ENCODE measurements around the gene ITGA11. TPM values are rescaled to one million over a fixed set of nuclear protein-coding genes. Genes with fewer than 3 reads are reported as not detected.
A peak's percentile ranks its signal among the peaks of the same experiment; 100 is the strongest.

Gene ITGA11
- total RNA-seq, 1 donor from 2014 or later: 193 TPM

DNA sequence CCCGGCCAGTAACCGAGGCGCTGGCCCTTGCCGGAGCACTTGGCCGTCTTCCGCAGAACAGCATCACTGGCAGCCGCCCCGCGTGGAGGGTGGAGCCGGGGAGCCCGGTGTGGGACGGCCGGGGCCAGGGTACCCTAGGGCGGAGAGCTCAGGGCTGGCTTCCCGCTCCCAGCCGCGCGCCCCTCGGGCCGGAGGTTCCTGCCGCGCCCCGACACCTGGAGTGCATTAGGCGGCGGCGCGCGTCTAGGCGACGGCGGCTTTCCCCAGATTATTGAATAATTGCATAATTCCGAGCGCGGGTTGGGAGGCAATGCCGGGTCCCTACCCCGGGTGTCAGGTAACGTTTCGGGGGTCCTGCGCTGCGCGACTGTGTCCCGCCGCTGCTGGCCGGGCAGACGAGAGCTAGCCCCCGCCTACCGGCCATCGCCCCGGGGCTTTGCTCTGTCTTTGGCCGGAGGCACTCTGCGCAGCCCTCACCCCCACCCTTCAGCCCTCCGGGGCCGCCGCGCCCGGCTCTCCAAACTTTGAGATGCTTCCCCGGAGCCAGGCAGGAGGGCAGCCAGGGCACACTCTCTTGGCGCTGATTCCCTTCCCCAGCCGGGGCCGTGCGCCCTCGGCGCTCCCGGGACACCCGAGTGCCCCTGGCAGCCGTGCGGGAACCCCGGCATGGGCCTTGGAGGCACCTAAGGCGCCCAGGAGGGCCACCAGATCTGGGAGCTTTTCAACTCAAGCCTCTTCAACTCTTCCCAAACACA, 749 bp downstream of the ITGA11 start:
- TF ChIP-seq, protein P1, sequence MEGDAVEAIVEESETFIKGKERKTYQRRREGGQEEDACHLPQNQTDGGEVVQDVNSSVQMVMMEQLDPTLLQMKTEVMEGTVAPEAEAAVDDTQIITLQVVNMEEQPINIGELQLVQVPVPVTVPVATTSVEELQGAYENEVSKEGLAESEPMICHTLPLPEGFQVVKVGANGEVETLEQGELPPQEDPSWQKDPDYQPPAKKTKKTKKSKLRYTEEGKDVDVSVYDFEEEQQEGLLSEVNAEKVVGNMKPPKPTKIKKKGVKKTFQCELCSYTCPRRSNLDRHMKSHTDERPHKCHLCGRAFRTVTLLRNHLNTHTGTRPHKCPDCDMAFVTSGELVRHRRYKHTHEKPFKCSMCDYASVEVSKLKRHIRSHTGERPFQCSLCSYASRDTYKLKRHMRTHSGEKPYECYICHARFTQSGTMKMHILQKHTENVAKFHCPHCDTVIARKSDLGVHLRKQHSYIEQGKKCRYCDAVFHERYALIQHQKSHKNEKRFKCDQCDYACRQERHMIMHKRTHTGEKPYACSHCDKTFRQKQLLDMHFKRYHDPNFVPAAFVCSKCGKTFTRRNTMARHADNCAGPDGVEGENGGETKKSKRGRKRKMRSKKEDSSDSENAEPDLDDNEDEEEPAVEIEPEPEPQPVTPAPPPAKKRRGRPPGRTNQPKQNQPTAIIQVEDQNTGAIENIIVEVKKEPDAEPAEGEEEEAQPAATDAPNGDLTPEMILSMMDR (IDR thresholded peaks at IDR 0.05; ENCODE audit: insufficient read depth, low read depth, low read length): no peak
- no peak for TF ChIP-seq EZH2 (IDR thresholded peaks at IDR 0.05; ENCODE audit: insufficient read depth, low read length)
- H3K27ac Mint-ChIP-seq (ENCODE audit: unreplicated experiment): no peak overlapping the region
- H3K4me1 Mint-ChIP-seq (ENCODE audit: low read depth, unreplicated experiment): peaks cover 49% of the 10 kb centered on the region
- peak overlapping the region; percentile 88 for H3K4me3 Mint-ChIP-seq (ENCODE audit: unreplicated experiment)
- H3K9me3 ChIP-seq (ENCODE audit: insufficient read depth, low read depth, low read length): no peaks in the 10 kb centered on the region
- peak overlapping the region; percentile 95 for H3K4me2 ChIP-seq (ENCODE audit: low read length)
- peak overlapping the region; percentile 82 for H3K4me3 ChIP-seq (ENCODE audit: insufficient read depth, low read depth, low read length)
- no peak for FAIRE-seq
- H3K4me1 ChIP-seq (ENCODE audit: insufficient read depth, low read length): peaks cover 41% of the 10 kb centered on the region
- peak overlapping the region; percentile 93 for H3K9ac ChIP-seq (ENCODE audit: low read length)
- no peaks in the 10 kb centered on the region for H3K36me3 ChIP-seq (ENCODE audit: insufficient read depth, low read length)
- H2AFZ ChIP-seq (ENCODE audit: low read depth, low read length): peak overlapping the region; percentile 73
- peaks cover 57% of the 10 kb centered on the region for H3K79me2 ChIP-seq (ENCODE audit: insufficient read depth, low read length)
- no peak for DNase-seq (ENCODE audit: low read depth)
- H3K27me3 Mint-ChIP-seq (ENCODE audit: low read depth, unreplicated experiment): peaks cover 28% of the 10 kb centered on the region
- H3K9me3 Mint-ChIP-seq (ENCODE audit: unreplicated experiment): peaks cover 2% of the 10 kb centered on the region
- H3K27me3 ChIP-seq (ENCODE audit: insufficient read depth, low read length): peaks cover 20% of the 10 kb centered on the region
- peaks cover 19% of the 10 kb centered on the region for H3K36me3 Mint-ChIP-seq (ENCODE audit: low read depth, unreplicated experiment)
- peak overlapping the region; percentile 66 for H3K27ac ChIP-seq (ENCODE audit: low read depth, low read length)
- H4K20me1 ChIP-seq (ENCODE audit: insufficient read depth, low read length): peaks cover 40% of the 10 kb centered on the region

DNA sequence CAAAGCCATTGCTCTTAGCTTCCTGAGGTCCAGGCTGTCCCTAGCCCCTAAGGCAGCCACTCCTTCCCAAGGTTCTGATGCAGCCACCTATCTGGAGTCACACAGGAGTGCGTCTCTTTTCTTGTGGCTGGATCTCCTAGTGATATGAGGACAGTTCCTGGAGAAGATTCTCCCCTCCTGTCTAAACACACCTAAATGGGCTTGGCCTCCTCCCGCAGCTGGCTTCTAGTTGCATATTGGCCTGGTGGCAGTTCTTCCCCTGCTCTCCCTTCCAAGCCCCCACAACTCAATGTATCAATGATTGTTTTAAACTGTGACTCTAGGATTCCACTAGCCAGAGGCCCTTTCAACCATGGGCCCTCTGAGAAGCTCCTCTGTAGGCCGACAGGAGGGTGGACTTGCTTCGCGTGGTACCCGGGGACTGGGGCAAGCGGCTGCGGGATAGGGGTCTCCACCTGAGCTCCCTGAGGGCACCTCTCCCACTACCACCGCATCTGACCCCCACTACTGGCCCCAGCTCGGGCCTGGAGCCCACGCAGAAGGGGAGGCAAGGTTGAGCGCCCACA, 1.4 kb downstream of the ITGA11 start:
- Histone ChIP-seq H3K27ac (ENCODE audit: low read depth, low read length) (peak overlapping the region; percentile 62), H3K4me2 (ENCODE audit: low read length) (peak overlapping the region; percentile 95), H3K79me2 (ENCODE audit: insufficient read depth, low read length) (peaks cover 64% of the 10 kb centered on the region), H4K20me1 (ENCODE audit: insufficient read depth, low read length) (peaks cover 46% of the 10 kb centered on the region), H3K9ac (ENCODE audit: low read length) (peak overlapping the region; percentile 93), H3K9me3 (ENCODE audit: insufficient read depth, low read depth, low read length) (no peaks in the 10 kb centered on the region), H3K36me3 (ENCODE audit: insufficient read depth, low read length) (no peaks in the 10 kb centered on the region), H2AFZ (ENCODE audit: low read depth, low read length) (no peak overlapping the region), H3K4me1 (ENCODE audit: insufficient read depth, low read length) (peaks cover 41% of the 10 kb centered on the region), H3K4me3 (ENCODE audit: insufficient read depth, low read depth, low read length) (peak overlapping the region; percentile 82), H3K27me3 (ENCODE audit: insufficient read depth, low read length) (peaks cover 17% of the 10 kb centered on the region)
- FAIRE-seq: no peak
- H3K36me3 Mint-ChIP-seq (ENCODE audit: low read depth, unreplicated experiment): peaks cover 22% of the 10 kb centered on the region
- no peak for TF ChIP-seq EZH2 (IDR thresholded peaks at IDR 0.05; ENCODE audit: insufficient read depth, low read length)
- TF ChIP-seq, protein P1 (IDR thresholded peaks at IDR 0.05; ENCODE audit: insufficient read depth, low read depth, low read length): no peak
- H3K4me3 Mint-ChIP-seq (ENCODE audit: unreplicated experiment): peak overlapping the region; percentile 88
- peaks cover 23% of the 10 kb centered on the region for H3K27me3 Mint-ChIP-seq (ENCODE audit: low read depth, unreplicated experiment)
- H3K9me3 Mint-ChIP-seq (ENCODE audit: unreplicated experiment): peaks cover 2% of the 10 kb centered on the region
- peak overlapping the region; percentile 72 for H3K27ac Mint-ChIP-seq (ENCODE audit: unreplicated experiment)
- peaks cover 55% of the 10 kb centered on the region for H3K4me1 Mint-ChIP-seq (ENCODE audit: low read depth, unreplicated experiment)
- DNase-seq (ENCODE audit: low read depth): no peak
